NOMO-1 (cell line): ENCODE measurements around the gene ADCY5.
"Not testable (repeated sequence)": the region's sequence is repeated elsewhere in the genome, so short reads cannot be mapped to it uniquely, and the experiment has no call there.

Experiments
- DNase-seq, 2 experiments: peaks; one replicate each; lab custom pipeline; 2025; ENCODE audit not compliant: unreplicated experiment in 2 of 2; lab: John Stamatoyannopoulos, UW

Gene ADCY5

DNA sequence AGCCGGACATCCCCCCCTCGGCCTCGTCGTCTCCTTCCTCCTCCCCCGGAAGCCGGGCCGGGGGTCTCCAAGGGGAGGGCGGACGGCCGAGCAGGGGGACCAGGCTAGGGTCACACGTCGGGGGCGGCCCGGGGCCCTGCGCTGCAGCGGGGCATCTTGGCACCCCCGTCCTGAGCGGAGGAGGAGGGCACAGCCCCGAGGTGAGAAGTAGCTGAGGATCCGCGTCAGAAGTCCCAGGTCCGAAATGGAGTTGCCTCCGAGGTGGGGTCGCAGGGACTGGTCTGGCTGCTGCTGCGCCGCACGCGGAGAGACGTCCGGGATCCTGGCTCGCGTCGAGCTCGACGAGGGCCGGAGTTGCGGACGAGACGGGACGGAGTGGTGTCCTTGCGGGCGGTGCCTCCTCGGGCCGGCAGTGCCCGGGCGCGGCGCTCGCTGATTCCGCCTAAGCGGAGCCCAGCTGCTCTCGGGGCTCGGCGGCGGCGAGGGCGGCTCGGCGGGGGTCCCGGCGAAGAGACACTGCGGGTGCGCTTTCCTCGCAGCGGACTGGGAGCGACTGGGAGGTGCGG is at the start of gene ADCY5:
ADCY5 (minus strand) TSS at position 555 of the 566 bp plus-strand sequence; CDS start at position 10, 545 bp downstream.
- no peak for DNase-seq

DNA sequence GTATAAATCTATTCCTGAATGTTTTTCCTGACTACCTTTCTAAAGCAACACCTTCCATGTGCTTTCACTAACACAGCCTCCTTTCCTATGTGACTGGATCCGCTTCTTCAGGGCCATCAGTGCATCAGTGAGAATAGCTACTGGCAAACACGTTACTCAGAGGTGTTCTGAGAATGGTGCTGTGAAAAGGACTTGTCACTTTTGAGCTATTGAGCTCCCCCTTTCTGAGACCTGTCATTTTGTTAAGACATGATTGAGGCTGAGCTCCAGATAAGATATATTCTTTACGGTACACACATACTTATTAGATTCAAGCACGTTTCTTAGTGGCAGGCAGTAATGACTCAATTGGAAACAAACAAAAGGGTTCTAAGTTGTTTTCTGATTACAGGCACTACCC is 45.0 kb upstream of the ADCY5 start:
- DNase-seq: no peak

DNA sequence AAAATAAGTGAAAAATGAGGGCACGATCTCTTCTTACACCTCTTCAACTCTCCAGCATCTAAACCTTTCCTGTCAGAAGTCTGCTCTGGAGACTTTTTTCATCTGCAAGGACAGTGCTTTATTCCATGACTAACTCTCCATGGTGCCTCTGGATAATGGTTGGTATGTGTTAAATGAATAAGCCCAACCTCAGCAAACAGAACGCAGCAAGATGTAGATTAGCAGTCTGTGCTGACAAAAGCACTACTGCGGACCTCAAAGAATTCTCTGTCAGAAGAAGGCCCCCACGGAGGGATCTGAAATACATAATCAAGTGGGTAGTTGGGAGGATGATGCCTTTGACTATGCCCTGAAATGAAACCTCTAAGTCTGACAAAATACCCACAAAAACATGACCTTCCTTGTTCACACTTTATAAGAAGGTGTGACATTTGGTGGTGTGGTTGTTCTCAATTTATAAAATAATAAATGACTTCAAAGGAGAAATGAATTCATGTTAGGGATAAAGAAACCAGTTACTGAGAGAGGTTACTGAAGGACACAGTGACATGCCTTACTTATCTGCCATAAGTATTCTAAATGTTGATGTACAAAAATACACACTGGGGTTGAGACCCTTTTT is 43.2 kb upstream of the ADCY5 start:
- DNase-seq: no peak

DNA sequence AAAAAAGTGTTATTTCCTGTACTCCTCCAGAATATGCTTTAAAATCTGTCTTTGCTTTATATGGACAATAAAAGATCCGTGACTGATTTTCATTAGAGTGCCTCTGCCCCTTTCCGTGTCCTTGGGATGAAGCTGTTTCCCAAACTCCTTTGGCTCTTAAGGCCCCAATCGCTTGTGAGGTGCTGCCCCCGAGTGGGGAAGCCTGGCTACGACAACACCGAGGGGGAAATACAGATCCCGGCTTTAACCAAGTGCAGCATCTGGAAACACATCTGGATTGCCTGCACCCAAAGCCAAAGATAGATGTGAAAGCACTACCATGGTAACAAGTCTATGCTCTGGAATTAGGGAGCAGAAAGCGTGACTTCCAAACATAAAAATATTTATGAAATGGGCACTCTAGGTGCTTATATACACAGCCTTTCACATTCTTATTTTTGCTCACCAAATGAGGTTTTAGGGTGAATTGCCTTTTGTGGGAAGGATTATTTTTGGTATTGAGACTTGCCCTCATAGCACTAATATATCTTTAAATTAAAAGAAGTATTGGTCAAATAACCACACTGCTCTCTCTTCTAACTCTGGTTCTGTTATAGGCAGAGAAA is 40.6 kb upstream of the ADCY5 start:
- DNase-seq: peak in 1 of 2 experiments; percentile 14

DNA sequence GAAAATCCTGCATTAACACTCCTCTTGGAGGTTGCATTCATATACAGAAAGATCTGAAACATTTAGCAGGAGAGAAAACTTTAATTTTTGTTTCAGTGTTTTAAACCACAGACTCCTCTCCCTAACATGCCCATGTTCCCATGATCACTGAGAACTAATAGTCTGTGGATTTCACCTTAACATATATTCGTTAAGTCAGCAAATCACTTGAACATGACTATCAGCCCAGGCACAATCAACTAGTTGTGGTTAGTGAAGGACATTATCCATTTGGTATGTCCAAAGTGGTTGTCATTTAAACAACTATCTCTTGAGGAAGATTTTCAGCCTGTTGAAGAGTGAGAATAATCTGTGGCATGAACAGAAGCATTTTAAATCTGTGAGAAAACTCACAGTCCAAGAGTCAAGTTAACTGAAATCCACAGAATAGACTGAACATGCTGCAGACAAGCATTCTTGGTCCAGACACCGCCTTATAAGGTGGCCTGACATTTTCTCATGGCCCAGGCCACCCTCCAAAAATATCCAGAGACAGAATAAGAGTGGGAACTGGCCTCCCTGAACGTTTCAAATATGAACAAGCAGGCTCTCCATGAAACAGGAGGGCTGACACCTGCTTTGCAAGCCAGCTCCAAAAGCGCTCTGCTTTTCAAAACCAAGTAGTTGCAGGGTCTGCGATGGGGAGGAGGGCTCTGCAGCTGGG is 39.9 kb upstream of the ADCY5 start:
- DNase-seq: no peak

DNA sequence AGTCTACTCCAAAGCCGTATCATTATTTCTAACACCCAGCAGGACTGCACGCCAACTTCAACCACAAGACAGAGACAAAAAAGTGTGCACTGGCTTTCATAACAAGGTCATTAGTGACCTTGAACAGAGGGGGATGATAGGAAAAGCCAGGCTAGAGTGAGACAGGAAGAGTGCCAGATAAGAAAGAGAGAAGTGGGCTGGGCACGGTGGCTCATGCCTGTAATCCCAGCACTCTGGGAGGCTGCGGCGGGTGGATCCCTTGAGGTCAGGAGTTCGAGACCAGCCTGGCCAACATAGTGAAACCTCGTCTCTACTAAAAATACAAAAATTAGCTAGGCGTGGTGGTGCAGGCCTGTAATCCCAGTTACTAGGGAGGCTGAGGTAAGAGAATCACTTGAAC is 38.2 kb upstream of the ADCY5 start:
- DNase-seq: not testable (repeated sequence)

DNA sequence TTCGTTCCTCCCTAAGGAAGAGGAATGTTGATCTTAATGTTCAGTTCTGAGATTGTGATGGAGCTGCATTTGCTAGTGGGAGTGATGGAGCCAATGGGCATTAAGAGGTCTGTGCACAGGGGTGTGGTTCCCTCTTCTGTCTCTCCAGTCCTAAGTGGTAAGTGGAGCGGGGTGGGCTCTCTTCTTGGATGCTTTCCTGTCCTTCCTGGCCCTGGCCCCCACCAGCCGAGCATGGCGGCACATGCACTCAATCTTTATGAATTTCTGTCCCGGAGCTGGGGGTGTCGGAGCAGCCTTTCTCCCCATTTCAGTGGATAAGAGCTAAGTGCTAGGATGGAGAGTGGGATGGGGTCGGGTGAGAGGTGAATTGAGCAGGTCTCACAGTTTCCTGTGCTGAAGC is 37.6 kb upstream of the ADCY5 start:
- DNase-seq: no peak

DNA sequence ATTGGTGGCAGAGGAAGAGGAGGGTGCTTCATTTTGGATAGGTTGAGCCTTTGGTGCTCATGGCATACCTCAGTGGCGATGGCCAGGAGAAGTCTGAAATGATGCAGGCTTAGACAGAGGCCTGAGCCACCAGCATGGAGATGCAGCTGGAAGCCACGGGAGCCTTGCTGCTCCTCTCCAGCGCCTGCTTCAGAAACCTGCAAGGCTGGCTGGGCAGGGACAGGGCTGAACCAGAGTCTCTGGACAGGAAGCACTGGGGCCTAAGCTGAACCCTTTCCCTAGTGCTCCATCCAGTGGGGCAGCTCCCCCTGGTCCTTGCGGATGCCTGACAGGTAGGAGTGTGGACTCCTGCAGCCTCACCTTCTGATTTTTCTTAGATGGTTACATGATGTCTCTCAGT is 36.7 kb upstream of the ADCY5 start:
- DNase-seq: no peak

DNA sequence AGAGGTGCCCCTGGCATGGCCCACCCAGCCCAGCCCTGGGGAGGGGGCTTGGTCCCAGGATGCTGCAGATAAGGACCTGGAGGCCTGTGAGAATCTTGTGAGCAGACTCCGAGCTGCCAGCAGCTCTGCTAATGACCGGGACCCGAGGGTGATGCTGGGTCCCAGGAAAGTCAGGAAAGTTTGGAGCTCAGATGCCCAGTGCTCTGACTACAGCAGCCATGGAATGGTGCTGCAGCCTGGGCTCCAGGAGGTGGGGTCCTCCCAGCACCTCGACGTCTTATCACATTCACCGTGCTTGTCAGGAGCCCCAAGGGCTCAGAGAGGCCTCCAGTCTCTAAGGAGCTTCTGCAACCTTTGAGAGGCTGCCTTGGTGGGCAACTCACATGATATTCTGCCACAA is 34.3 kb upstream of the ADCY5 start:
- no peak for DNase-seq

DNA sequence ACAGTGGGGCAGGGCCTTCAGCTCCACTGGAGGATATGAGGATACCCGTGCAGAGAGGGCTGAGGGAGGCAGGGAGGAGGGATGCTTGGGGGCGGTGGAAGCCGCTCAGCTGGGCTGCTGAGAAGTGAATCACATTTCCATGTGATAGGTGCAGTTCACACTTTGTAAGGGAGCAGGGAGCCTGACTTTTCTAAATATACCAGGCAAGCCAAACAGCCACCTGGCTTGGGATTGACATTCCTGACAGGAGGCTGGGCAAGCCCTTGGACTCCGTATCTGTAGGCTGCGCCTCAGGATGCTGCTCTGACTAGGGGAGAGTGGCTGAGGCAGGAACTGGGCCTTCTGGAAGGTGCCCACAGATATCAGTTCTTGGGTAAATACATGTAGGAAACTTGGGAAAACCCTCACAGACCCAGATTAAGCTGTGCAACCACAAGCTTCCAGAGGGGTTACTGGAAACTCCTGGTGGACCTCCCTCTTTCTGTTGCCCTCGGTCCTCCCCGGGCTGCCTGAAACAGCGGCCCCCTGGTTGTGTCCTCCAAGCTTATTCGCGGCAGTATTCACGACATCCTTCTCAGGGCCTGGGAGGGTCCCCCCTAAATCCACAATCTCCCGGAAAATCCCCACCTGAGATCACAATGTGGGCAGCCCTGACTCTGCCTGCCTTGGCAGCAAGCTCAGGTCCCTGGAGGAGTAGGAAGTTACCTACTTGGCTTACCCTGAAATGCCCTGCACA is 33.0 kb upstream of the ADCY5 start:
- no peak for DNase-seq

DNA sequence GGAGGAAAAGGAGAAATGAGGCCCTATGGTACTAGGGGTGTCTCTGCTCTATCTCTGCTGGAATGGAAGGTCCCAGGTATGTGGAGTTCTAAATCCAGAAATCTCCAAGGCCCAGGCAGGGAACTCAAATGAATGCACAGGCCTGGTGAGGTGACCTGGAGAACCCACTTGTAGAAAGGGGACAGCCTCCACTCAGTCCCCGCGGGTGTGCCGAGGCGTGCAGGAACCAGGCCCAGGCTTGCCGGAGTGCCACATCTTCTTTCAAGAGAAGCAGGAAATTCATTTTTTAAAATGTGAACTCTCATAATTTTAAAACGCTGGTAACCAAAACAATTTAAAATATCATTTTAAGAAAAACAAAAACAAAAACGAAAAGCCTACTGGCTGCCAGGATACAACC is 32.2 kb upstream of the ADCY5 start:
- no peak for DNase-seq

DNA sequence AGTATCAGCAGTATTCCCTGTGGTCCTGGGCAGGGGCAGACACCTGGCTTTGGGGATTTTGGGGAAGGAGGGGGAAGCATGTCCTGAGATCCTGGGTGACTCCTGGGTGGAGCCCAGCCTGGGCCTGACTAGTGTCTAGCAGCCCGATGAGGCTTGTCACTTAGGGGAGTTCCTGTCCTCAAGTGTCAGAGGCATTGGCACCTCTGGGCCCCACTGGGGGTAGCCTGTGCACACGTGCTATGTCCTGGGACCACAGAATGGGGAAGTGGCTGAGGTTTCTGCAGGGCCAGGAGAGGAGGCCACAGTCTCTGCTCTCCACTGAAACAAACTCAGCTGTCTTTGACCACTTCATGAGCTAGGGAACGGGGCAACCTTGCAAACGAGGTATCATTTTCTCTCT is 31.5 kb upstream of the ADCY5 start:
- no peak for DNase-seq

DNA sequence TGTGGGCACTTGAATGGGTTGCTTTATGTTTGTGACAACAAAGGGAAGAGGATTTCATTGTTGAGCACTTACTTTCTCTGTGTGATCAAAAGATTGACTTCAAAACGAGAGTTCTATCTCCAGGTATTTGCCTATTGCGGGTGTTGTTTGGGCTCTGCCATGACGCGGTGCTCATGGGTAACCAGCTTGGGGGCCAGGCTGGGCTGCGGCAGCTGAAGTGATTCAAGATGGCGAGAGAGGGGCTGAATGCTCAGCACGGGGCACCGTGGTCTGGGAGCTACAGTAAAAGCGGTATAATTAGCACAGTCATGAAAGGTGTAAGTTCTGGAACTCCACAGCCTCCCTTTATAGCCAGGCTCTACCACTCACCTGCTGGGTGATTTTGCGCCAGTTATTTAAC is 31.0 kb upstream of the ADCY5 start:
- DNase-seq: no peak

DNA sequence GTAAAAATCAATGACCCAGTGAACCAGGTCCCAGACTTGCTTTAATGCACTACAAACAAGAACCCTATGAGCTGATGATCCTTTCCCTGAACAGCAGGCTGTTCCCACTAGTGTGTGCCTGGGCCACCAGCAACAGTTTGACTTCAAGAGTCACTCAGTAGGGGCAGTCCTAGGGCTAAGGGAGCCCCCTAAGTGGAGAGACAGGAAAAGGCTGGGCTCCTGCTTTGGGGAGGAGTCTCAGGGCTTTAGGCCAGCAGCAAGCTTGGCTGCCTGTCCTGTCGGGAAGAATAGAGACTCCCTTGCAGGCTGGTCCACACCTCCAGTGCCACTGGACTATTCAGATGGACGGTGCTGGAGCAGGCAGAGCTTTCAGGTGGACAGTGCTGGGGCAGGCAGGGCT is 29.4 kb upstream of the ADCY5 start:
- no peak for DNase-seq

DNA sequence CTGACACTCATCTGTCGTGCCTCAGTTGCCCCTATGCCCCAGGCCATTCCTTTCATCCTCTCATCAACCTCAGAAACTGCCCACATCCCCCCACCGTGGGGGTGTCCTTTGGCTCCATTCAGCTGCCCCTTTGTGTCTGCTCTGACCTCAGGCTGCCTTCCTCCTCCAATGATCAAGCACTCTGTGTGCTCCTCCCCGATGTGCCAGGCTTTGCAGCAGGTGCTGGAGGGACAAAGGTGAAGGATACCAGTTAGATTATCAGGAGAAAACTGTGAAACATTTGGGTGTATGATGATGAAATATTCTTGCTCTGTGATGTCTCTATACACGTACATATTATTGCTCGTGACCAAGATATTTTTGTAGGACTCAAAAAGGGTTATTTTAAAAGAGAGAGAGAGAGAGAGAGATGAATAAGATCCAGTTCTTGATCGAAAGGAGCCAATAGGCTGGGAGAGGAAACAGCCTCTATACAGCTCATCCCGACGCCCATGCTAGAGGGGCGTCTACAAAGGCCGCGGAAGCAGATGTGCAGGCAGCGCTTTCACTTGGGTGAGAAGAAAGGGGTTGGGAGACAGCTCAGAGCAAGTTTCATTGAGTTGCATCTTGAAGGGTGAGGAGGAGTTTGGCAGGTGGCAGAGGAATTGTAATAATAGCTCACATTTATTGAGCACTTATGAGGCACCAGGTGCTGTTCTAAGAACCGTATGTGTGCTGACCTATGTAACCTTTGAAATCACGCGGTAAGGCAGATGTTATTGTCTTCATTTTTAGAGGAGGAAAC is 28.3 kb upstream of the ADCY5 start:
- no peak for DNase-seq

DNA sequence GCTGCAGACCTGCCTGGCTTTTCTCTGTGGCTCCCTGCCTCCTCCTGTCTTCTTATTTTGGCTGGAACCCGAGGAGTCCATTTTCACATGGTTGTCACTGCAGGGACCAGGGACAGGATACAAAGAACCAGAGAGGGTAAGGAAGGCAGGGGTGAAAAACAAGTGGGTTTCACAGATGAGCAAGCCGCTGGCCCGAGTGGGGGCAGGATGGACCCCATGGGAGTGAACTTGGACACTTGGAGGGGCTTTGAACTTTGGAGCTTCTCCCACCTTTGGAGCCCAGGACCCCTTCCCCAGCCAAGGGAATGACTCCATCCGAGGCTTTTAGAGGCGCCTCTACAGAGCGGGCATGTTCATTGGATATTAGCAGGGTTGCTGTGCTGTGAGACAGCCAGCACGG is 26.9 kb upstream of the ADCY5 start:
- DNase-seq: no peak

DNA sequence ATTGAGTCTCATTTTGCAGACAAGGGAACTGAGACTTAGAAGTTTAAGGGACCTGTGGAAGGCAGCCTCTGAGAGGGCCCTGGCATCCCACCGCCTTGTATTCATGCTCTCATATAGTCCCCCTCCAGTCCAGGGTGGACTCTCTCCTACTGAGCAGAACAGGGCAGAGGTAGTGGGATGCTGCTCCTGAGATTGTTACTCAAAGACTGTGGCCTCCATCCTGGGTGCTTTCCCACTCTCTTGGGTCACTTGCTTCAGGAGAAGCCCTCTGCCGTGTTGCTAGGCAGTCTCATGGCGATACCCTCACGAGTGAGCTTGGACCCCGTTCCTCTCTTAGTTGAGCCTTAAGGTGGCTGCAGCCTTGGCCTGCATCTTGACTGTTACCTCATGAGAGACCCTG is 22.2 kb upstream of the ADCY5 start:
- DNase-seq: no peak

DNA sequence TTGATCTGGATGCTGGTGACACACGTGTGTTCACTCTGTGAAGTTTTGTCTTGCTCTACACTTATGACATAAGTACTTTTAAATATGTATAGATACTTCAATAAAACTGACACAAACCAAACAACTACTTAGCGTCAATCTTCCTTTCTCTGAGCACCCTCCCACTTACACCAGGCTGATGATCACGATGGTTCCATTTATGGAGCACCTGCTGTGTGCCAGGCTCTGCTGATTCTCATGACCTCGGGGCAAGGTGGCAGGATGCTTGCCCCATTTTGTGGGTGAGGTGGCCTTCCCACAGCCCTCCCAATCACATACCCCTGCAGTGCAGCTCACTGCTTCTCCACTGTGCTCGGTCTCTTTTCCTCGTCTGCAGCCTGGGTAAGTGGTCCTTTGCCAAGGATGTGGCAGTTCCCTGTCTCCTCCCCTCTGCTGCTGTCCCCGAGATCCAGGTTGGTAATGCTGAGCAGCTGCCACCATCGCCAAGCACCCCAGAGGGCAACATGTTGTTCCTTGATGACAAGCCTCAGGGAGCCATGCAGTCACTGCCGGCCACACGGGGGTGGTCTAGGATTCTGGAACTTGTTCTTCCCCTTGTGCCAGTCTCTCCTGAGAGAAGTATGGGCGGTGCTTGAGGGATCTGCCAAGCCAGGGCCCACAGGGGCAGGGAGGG is 20.6 kb upstream of the ADCY5 start:
- DNase-seq: no peak

DNA sequence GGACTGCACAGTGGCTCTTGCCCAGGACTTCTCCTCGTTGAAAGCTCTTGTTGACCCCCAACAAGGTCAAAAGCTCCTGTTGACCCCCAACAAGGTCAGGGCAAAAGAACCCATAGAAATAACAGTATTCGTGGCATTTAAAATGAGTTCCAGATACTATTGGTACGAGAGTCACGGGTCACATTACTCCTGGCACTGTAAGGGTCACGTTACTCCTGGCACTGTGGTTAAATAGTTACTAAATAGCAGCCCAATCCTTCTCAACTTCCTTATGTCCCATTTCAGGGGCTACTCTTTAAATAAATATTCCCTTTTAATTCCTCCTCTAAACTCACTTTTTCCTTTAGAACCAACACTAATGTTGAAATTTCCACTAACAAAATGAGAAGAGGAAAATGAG is 18.2 kb upstream of the ADCY5 start:
- no peak for DNase-seq

DNA sequence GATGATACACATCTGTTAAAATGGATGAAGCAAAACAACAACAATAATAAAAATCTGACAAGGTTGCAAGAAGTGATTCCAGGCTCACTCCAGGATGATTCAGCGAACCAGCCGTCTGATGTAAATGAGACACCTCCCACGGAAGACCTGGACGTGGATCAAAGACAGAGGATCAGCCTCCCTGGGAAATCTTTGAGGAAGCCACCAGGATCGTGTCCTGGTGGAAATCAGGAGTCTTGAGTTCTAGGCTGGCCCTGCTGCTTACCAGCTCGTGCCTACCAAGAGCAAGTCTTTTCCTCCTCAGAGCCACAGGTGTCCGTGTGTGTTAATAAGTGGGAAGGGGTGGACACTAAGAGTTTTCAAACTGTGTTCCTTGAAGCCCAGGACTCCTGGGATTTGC is 15.3 kb upstream of the ADCY5 start:
- DNase-seq: no peak
